H1 (cell line): ENCODE results near the gene LRRTM3. TPM values are rescaled to one million over a fixed set of nuclear protein-coding genes. Genes with fewer than 3 reads are reported as not detected.

Experiments
- CTCF ChIA-PET: fragments of 300-600 bp; sonication (Branson Sonifier 250); formaldehyde crosslinking; loops from one replicate; lab custom pipeline; 2021; ENCODE audit not compliant: partially characterized antibody; lab: Charles Lee
- POLR2A ChIA-PET: fragments of 300-600 bp; sonication (Branson Sonifier 250); formaldehyde crosslinking; loops from one replicate; lab custom pipeline; 2021; ENCODE audit warnings: inconsistent platforms; ENCODE audit not compliant: partially characterized antibody; lab: Charles Lee
- DNase-seq, 2 experiments: peaks; one replicate each; pipeline versions ENCODE4 v3.0.0 to v3.0.0-alpha.2; 2010 to 2022; ENCODE audit warnings: low spot score in 2 of 2, low read depth in 1 of 2, mixed read lengths in 1 of 2
- FAIRE-seq: peaks from 2 replicates; lab custom pipeline; 2011; peaks lifted over from hg19 to GRCh38; lab: Jason Lieb, UNC
- H2AFZ ChIP-seq: 2 replicates; pipeline ENCODE4 v1.8.1; 2012; ENCODE audit warnings: low read length, inconsistent platforms
- H2AK5ac ChIP-seq: 2 replicates; pipeline ENCODE4 v1.6.1; 2013; ENCODE audit warnings: low read depth, low read length
- H2BK120ac ChIP-seq: replicated peaks from 2 replicates; pipeline ENCODE3; 2013; ENCODE audit warnings: low read depth, low read length, inconsistent platforms
- H2BK12ac ChIP-seq: 2 replicates; pipeline ENCODE4 v1.6.1; 2013; ENCODE audit warnings: low read depth, low read length
- H2BK15ac ChIP-seq: 2 replicates; pipeline ENCODE4 v1.6.1; 2013; ENCODE audit warnings: low read length
- H2BK20ac ChIP-seq: 2 replicates; pipeline ENCODE4 v1.6.1; 2013; ENCODE audit warnings: low read length
- H2BK5ac ChIP-seq: 2 replicates; pipeline ENCODE4 v1.6.1; 2013; ENCODE audit warnings: low read depth, low read length
- H3K14ac ChIP-seq: 2 replicates; pipeline ENCODE4 v1.6.1; 2013; ENCODE audit warnings: inconsistent platforms; ENCODE audit not compliant: insufficient read length
- H3K18ac ChIP-seq: 2 replicates; pipeline ENCODE4 v1.6.1; 2013; ENCODE audit warnings: low read length; ENCODE audit errors: extremely low read depth
- H3K23ac ChIP-seq: 2 replicates; pipeline ENCODE4 v1.6.1; 2013; ENCODE audit warnings: inconsistent platforms; ENCODE audit not compliant: insufficient read length
- H3K23me2 ChIP-seq: 2 replicates; pipeline ENCODE4 v1.6.1; 2013; ENCODE audit warnings: low read depth, low read length
- H3K27ac ChIP-seq: 2 replicates; pipeline ENCODE4 v1.6.1; 2011; ENCODE audit warnings: low read depth, low read length, inconsistent platforms
- H3K27me3 ChIP-seq, 4 experiments: replicated peaks in 1 of 4; 1 replicate in 1 of 4; 2 replicates in 3 of 4; pipeline versions ENCODE4 v1.6.1 to v1.8.1; 2011 to 2013; ENCODE audit warnings: low read length in 3 of 4, mild to moderate bottlenecking in 3 of 4, inconsistent platforms in 2 of 4, mixed read lengths in 2 of 4, moderate library complexity in 1 of 4; ENCODE audit not compliant: control insufficient read depth in 3 of 4, insufficient read depth in 3 of 4; ENCODE audit errors: extremely low read depth in 1 of 4
- H3K36me3 ChIP-seq, 4 experiments: 2 replicates each; pipeline versions ENCODE4 v1.6.1 to v1.8.1; 2011 to 2013; ENCODE audit warnings: mild to moderate bottlenecking in 4 of 4, low read length in 3 of 4, moderate library complexity in 2 of 4, control low read depth in 1 of 4, inconsistent platforms in 1 of 4; ENCODE audit not compliant: insufficient read depth in 4 of 4, control insufficient read depth in 2 of 4
- H3K4ac ChIP-seq: replicated peaks from 2 replicates; pipeline ENCODE3; 2013; ENCODE audit warnings: low read length, low read depth, mixed read lengths, inconsistent platforms; ENCODE audit not compliant: insufficient read length
- H3K4me1 ChIP-seq, 4 experiments: replicated peaks in 1 of 4; 1 replicate in 1 of 4; 2 replicates in 3 of 4; pipeline versions ENCODE4 v1.6.1 to v1.8.1; 2011 to 2013; ENCODE audit warnings: low read length in 3 of 4, inconsistent platforms in 2 of 4, mixed read lengths in 1 of 4; ENCODE audit not compliant: insufficient read depth in 4 of 4, control insufficient read depth in 3 of 4
- H3K4me2 ChIP-seq, 2 experiments: 2 replicates each; pipeline versions ENCODE4 v1.6.1 to v1.8.1; 2011 to 2013; ENCODE audit warnings: low read depth in 2 of 2, low read length in 2 of 2, control low read depth in 1 of 2, inconsistent platforms in 1 of 2, mild to moderate bottlenecking in 1 of 2; ENCODE audit not compliant: insufficient read depth in 1 of 2
- H3K4me3 ChIP-seq, 4 experiments: fragments of 200-600, 300-600 bp in 1 of 4; sonication (generic), shearing (Covaris generic), sonication (Bioruptor Twin) in 1 of 4; 2 replicates each; pipeline versions ENCODE4 v1.5.1 to v1.8.1; 2011 to 2016; ENCODE audit warnings: low read length in 4 of 4, low read depth in 3 of 4, control low read depth in 2 of 4, inconsistent platforms in 2 of 4, mild to moderate bottlenecking in 2 of 4, mixed read lengths in 1 of 4, moderate library complexity in 1 of 4; ENCODE audit not compliant: insufficient read depth in 2 of 4; ENCODE audit errors: extremely low read depth in 1 of 4
- H3K56ac ChIP-seq: replicated peaks from 2 replicates; pipeline ENCODE3; 2013; ENCODE audit warnings: low read depth, mild to moderate bottlenecking, mixed read lengths, low read length, inconsistent platforms; ENCODE audit not compliant: insufficient read length
- H3K79me1 ChIP-seq: 2 replicates; pipeline ENCODE4 v1.6.1; 2013; ENCODE audit warnings: low read depth, low read length, control low read depth
- H3K79me2 ChIP-seq, 2 experiments: 2 replicates each; pipeline versions ENCODE4 v1.6.1 to v1.8.1; 2012 to 2013; ENCODE audit warnings: low read length in 2 of 2, mild to moderate bottlenecking in 2 of 2, inconsistent platforms in 1 of 2; ENCODE audit not compliant: insufficient read depth in 2 of 2, control insufficient read depth in 1 of 2
- H3K9ac ChIP-seq, 4 experiments: replicated peaks in 1 of 4; 1 replicate in 1 of 4; 2 replicates in 3 of 4; pipeline versions ENCODE4 v1.6.1 to v1.8.1; 2011 to 2013; ENCODE audit warnings: low read depth in 3 of 4, low read length in 3 of 4, control low read depth in 2 of 4, mild to moderate bottlenecking in 2 of 4, moderate library complexity in 2 of 4, inconsistent platforms in 1 of 4; ENCODE audit errors: extremely low read depth in 1 of 4
- H3K9me3 ChIP-seq, 2 experiments: 2 replicates each; pipeline versions ENCODE4 v1.6.1 to v1.8.1; 2012 to 2013; ENCODE audit warnings: mild to moderate bottlenecking in 2 of 2, moderate library complexity in 2 of 2, control low read depth in 1 of 2, inconsistent platforms in 1 of 2, low read depth in 1 of 2, low read length in 1 of 2, mixed read lengths in 1 of 2; ENCODE audit not compliant: insufficient read depth in 2 of 2
- H4K20me1 ChIP-seq, 2 experiments: replicated peaks in 1 of 2; 2 replicates each; pipeline versions ENCODE3 to v1.8.1; 2011 to 2013; ENCODE audit warnings: inconsistent platforms in 2 of 2, low read length in 2 of 2, mild to moderate bottlenecking in 1 of 2; ENCODE audit not compliant: insufficient read depth in 2 of 2, control insufficient read depth in 1 of 2
- H4K5ac ChIP-seq: 2 replicates; pipeline ENCODE4 v1.6.1; 2013; ENCODE audit warnings: low read length, low read depth, mixed read lengths, inconsistent platforms; ENCODE audit not compliant: insufficient read length
- H4K8ac ChIP-seq: 2 replicates; pipeline ENCODE4 v1.8.0; 2013; ENCODE audit warnings: mild to moderate bottlenecking, moderate library complexity, low read length, inconsistent platforms; ENCODE audit not compliant: insufficient read depth; ENCODE audit errors: extremely low read depth
- H4K91ac ChIP-seq: replicated peaks from 2 replicates; pipeline ENCODE3; 2013; ENCODE audit warnings: low read length, mixed read lengths, inconsistent platforms; ENCODE audit not compliant: insufficient read length
- ATF2 ChIP-seq: IDR thresholded peaks from 2 replicates; pipeline ENCODE4 v1.6.1; 2012; ENCODE audit warnings: low read length, inconsistent platforms
- POLR2A ChIP-seq, 2 experiments: IDR thresholded peaks; 1 replicate in 1 of 2; 2 replicates in 1 of 2; pipeline ENCODE4 v1.6.1; 2011; ENCODE audit warnings: low read depth in 2 of 2, low read length in 2 of 2, mild to moderate bottlenecking in 2 of 2; ENCODE audit errors: control extremely low read depth in 1 of 2
- SAP30 ChIP-seq: fragments of 300-600 bp; sonication (generic); IDR thresholded peaks from 2 replicates; pipeline ENCODE4 v1.7.1; 2012; ENCODE audit warnings: low read length, moderate library complexity, mild to moderate bottlenecking, inconsistent platforms; ENCODE audit not compliant: insufficient read depth, insufficient replicate concordance
- SIN3A ChIP-seq, 2 experiments: IDR thresholded peaks in 1 of 2; conservative IDR thresholded peaks in 1 of 2; 2 replicates each; pipeline ENCODE4 v1.6.1; 2011 to 2012; ENCODE audit warnings: low read length in 2 of 2, improper control_type of control experiment in 1 of 2, low read depth in 1 of 2, mild to moderate bottlenecking in 1 of 2
- SP1 ChIP-seq: IDR thresholded peaks from 2 replicates; pipeline ENCODE4 v1.6.1; 2011; ENCODE audit warnings: low read depth, low read length
- WGBS, 2 experiments: shearing (Covaris generic) in 1 of 2; methylation state at CpG; one replicate each; pipeline versions ENCODE4 v1.1.6 to v1.1.7; 2013 to 2015; ENCODE audit warnings: low lambda C conversion rate in 2 of 2, mixed read lengths in 2 of 2, inconsistent platforms in 1 of 2, low coverage in 1 of 2, missing lambda C conversion rate in 1 of 2; ENCODE audit not compliant: insufficient replicate concordance in 2 of 2, insufficient coverage in 1 of 2, insufficient read length in 1 of 2; ENCODE audit errors: extremely low coverage in 1 of 2, missing lambda C conversion rate in 1 of 2; 5-methylcytosine and 5-hydroxymethylcytosine counted together
- polyA plus RNA-seq, 7 experiments: library from polyadenylated mRNA; depleted of rRNA in 3 of 7; stranded (reverse) in 5 of 7; unstranded in 2 of 7; fragments of >200 nt in 5 of 7; fragments of 200-250 nt in 2 of 7; gene quantifications; 1 replicate in 5 of 7; 2 replicates in 1 of 7; 4 replicates in 1 of 7; pipeline versions ENCODE4 v1.2.1 to v1.2.3, GENCODE V29; 2011 to 2013; ENCODE audit warnings: missing spikeins in 2 of 7, mixed read lengths in 2 of 7
- total RNA-seq: library from RNA; stranded (reverse); fragmentation: NEBNext Ultra II Directional; extraction: Animal tissue kit (Norgen Biotek cat#: 25700); gene quantifications from 2 replicates; pipeline ENCODE4 v1.2.1, GENCODE V29; 2021

The LRRTM3 gene
- total and polyA plus RNA-seq, 2 of the 8 experiments (the other 6 are each of a cell fraction or from before 2014, with no cell fraction given): 0.33 to 0.48 TPM

GRCh38 chr10:67015225-67015624 lies 89.4 kb downstream of the LRRTM3 start:
- CTCF ChIA-PET: no interaction called here
- Histone ChIP-seq H3K14ac (no peak overlapping the region), H4K20me1 (no peaks in the 10 kb centered on the region), H2BK15ac (no peak overlapping the region), H3K4me1 (no peaks in the 10 kb centered on the region), H3K4ac (no peak overlapping the region), H3K9ac (no peak overlapping the region), H3K23me2 (no peaks in the 10 kb centered on the region), H3K23ac (no peak overlapping the region), H2BK120ac (no peak overlapping the region), H3K18ac (no peak overlapping the region), H3K36me3 (no peaks in the 10 kb centered on the region)
- WGBS, 2 experiments: 88% methylated on average over 1 of the region's 1 CpG; no CpG with 5 or more reads in 1 of the 2 experiments
- TF ChIP-seq SP1 (no peak), POLR2A (IDR thresholded peaks at IDR 0.05; ENCODE audit: control extremely low read depth in 1 of 2, low read depth in 2 of 2, low read length in 2 of 2) (no peak), SAP30 (no peak), SIN3A (conservative IDR thresholded peaks at IDR 0.05 in 1 of 2, IDR thresholded peaks at IDR 0.05 in 1 of 2; ENCODE audit: low read depth in 1 of 2, low read length in 2 of 2) (no peak), ATF2 (no peak)
- TF ChIP-seq, all 59 proteins: peak for 0
- no peak overlapping the region for H2BK12ac ChIP-seq
- no peak overlapping the region for H3K4me2 ChIP-seq
- no peak overlapping the region for H4K91ac ChIP-seq
- H2AK5ac ChIP-seq: no peak overlapping the region
- H3K27me3 ChIP-seq: no peaks in the 10 kb centered on the region
- H3K4me3 ChIP-seq: no peak overlapping the region
- no peak overlapping the region for H2AFZ ChIP-seq
- no peaks in the 10 kb centered on the region for H3K79me2 ChIP-seq
- H4K5ac ChIP-seq: no peak overlapping the region
- H2BK20ac ChIP-seq: no peak overlapping the region
- no peak for FAIRE-seq
- H3K27ac ChIP-seq: no peak overlapping the region
- H3K79me1 ChIP-seq: no peaks in the 10 kb centered on the region
- POLR2A ChIA-PET: no interaction called here
- no peak for DNase-seq
- H3K56ac ChIP-seq: no peak overlapping the region
- no peak overlapping the region for H4K8ac ChIP-seq
- H2BK5ac ChIP-seq: no peak overlapping the region
- no peaks in the 10 kb centered on the region for H3K9me3 ChIP-seq
